Uterus (tissue), 4 donors: Measurements from ENCODE around the gene ATF2. TPM values are rescaled to one million over a fixed set of nuclear protein-coding genes. Genes with fewer than 3 reads are reported as not detected.

Source experiments
- DNase-seq, 2 donors: peaks; one replicate each; pipeline ENCODE4 v3.0.0-alpha.2; 2019 to 2020
- H3K27ac ChIP-seq, 2 donors: fragments of 200-600 bp; sonication (generic); 1 replicate in 1 of 2; 2 replicates in 1 of 2; pipeline ENCODE4 v1.5.1; 2016 to 2018
- H3K27me3 ChIP-seq, 2 donors: fragments of 200-600 bp; sonication (generic); one replicate each; pipeline ENCODE4 v1.5.1; 2018 to 2019; ENCODE audit warnings: control low read depth in 1 of 2
- H3K36me3 ChIP-seq, 2 donors: fragments of 200-600 bp; sonication (generic); one replicate each; pipeline ENCODE4 v1.5.1; 2019; ENCODE audit warnings: control low read depth in 1 of 2
- H3K4me1 ChIP-seq, 2 donors: fragments of 200-600 bp; sonication (generic); one replicate each; pipeline ENCODE4 v1.5.1; 2018 to 2019; ENCODE audit warnings: control low read depth in 1 of 2
- H3K4me3 ChIP-seq, 2 donors: fragments of 200-600 bp; sonication (generic); 1 replicate in 1 of 2; 2 replicates in 1 of 2; pipeline ENCODE4 v1.5.1; 2018 to 2019; ENCODE audit warnings: mild to moderate bottlenecking in 1 of 2
- H3K9me3 ChIP-seq, 2 donors: fragments of 200-600 bp; sonication (generic); one replicate each; pipeline ENCODE4 v1.5.1; 2019; ENCODE audit warnings: control low read depth in 1 of 2
- POLR2A ChIP-seq, 2 donors: fragments of 450-650 bp; IDR thresholded peaks; one replicate each; pipeline ENCODE4 v1.6.1; 2016; ENCODE audit warnings: antibody characterized with exemption in 2 of 2, mild to moderate bottlenecking in 1 of 2, moderate library complexity in 1 of 2
- intact Hi-C: fragments of 100-400 bp; cut with DNase I; formaldehyde crosslinking; loops from one replicate; pipeline ENCODE4 v1.15.1; 2023; ENCODE audit warnings: low total_unique reads
- microRNA counts, 2 donors: library from miRNA; unstranded; fragments of <30 nt; microRNA quantifications; one replicate each; lab custom pipeline; 2016 to 2017
- microRNA-seq: library from miRNA; unstranded; fragments of <30 nt; microRNA quantifications from one replicate; pipeline ENCODE4, GENCODE V29; 2016; ENCODE audit warnings: borderline microRNAs expressed, borderline replicate concordance
- small RNA-seq: library from RNA; depleted of rRNA; stranded (forward); fragments of <200 nt; gene quantifications from one replicate; pipeline ENCODE3, GENCODE V24; 2016
- total RNA-seq, 4 donors: library from RNA; depleted of rRNA in 3 of 4; stranded (reverse); fragments of >200 nt in 3 of 4; gene quantifications; one replicate each; pipeline versions ENCODE4 v1.1.0 to v1.2.4, GENCODE V29; 2014 to 2023
- TF ChIP-seq, protein P1 (sequence below), 4 experiments: fragments of 200-600 bp in 2 of 4; fragments of 450-650 bp in 2 of 4; sonication (generic) in 2 of 4; IDR thresholded peaks; one replicate each; pipeline ENCODE4 v1.5.1; 2016 to 2019; ENCODE audit warnings: antibody characterized with exemption in 4 of 4, mild to moderate bottlenecking in 2 of 4, moderate library complexity in 1 of 4
- donor health status: DM: yes; HTN: yes; CAD: no.

ATF2 gene
- total RNA-seq, 4 donors from 2014 or later: 52.3 to 102 (median 79.2) TPM

DNA sequence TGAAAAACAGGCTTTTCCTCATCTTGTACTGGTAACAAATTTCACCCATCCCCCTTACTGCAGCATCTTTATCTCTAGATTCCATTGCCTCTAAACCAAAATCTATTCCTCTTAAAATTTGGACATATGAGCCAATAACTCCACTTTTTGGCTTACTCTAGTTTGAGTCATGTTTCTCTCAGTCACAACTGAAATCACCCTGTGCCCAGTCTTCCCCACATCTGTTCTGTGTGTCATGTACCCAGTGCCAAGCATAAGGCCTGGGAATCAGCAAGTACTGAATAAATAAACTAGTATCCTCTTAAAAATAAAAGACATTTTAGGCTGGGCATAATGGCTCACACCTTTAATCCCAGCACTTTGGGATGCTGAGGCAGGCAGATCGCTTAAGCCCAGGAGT is 142.1 kb downstream of the ATF2 start:
- Histone ChIP-seq H3K4me3 (no peak overlapping the region), H3K27ac (no peak overlapping the region), H3K9me3 (no peaks in the 10 kb centered on the region), H3K4me1 (no peaks in the 10 kb centered on the region), H3K36me3 (no peaks in the 10 kb centered on the region), H3K27me3 (no peaks in the 10 kb centered on the region)
- intact Hi-C loops: no loop called here
- DNase-seq: no peak
- TF ChIP-seq, protein P1, sequence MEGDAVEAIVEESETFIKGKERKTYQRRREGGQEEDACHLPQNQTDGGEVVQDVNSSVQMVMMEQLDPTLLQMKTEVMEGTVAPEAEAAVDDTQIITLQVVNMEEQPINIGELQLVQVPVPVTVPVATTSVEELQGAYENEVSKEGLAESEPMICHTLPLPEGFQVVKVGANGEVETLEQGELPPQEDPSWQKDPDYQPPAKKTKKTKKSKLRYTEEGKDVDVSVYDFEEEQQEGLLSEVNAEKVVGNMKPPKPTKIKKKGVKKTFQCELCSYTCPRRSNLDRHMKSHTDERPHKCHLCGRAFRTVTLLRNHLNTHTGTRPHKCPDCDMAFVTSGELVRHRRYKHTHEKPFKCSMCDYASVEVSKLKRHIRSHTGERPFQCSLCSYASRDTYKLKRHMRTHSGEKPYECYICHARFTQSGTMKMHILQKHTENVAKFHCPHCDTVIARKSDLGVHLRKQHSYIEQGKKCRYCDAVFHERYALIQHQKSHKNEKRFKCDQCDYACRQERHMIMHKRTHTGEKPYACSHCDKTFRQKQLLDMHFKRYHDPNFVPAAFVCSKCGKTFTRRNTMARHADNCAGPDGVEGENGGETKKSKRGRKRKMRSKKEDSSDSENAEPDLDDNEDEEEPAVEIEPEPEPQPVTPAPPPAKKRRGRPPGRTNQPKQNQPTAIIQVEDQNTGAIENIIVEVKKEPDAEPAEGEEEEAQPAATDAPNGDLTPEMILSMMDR (IDR thresholded peaks at IDR 0.05): no peak
- TF ChIP-seq POLR2A (IDR thresholded peaks at IDR 0.05): no peak

DNA sequence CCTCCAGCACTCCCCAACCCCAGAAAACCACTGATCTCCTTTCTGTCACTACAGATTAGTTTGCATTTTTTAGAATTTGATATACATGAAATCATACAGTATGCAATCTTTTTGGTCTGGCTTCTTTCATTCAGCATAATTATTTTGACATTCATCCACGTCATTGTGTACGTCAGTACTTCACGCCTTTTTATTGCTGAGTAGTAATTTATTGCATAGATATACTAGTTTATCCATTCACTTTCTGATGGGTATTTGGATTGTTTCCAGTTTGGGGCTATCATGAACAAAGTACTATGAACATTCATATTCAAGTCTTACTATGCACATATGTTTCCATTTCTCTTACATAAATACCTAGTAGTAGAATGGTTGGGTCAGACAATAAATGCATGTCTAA is 142.8 kb downstream of the ATF2 start:
- no peak overlapping the region for H3K4me3 ChIP-seq
- no peak overlapping the region for H3K27ac ChIP-seq
- no peaks in the 10 kb centered on the region for H3K27me3 ChIP-seq
- no peaks in the 10 kb centered on the region for H3K36me3 ChIP-seq
- no peaks in the 10 kb centered on the region for H3K9me3 ChIP-seq
- intact Hi-C loops: no loop called here
- no peaks in the 10 kb centered on the region for H3K4me1 ChIP-seq
- TF ChIP-seq, protein P1 (IDR thresholded peaks at IDR 0.05): no peak
- no peak for TF ChIP-seq POLR2A (IDR thresholded peaks at IDR 0.05)
- DNase-seq: no peak

DNA sequence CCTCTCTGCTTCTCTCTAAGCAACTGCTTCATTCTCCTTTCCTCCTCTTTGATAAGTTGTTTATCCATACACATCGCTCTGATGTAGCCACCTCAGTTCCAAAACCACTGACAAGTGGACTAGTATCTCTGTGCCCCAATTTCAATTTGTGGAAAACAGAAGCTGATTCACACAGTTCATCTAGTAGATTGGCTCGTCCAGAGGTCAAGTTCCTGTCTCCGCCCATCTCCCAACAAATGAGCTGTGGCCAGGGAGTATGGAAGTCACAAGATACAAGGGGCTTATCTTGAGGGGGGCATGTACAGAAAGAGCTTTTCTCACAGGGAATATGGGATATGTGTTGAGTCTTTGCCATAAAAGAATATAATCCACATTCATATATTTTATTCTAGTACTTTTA is 145.1 kb downstream of the ATF2 start:
- intact Hi-C loops: no loop called here
- Histone ChIP-seq H3K9me3 (no peaks in the 10 kb centered on the region), H3K27me3 (no peaks in the 10 kb centered on the region)

More for the DNA sequence above, 145.1 kb downstream of the ATF2 start:
- Histone ChIP-seq H3K36me3 (no peaks in the 10 kb centered on the region), H3K4me3 (no peak overlapping the region), H3K27ac (no peak overlapping the region), H3K4me1 (no peaks in the 10 kb centered on the region)
- no peak for TF ChIP-seq POLR2A (IDR thresholded peaks at IDR 0.05)
- TF ChIP-seq, protein P1 (IDR thresholded peaks at IDR 0.05): no peak
- DNase-seq: no peak

MicroRNA genes within 50 kb of the gene (microRNA counts, 767-probe panel; counts per million panel counts)
- microRNA hsa-miR-933 (lab: Ali Mortazavi, UCI): 0 counts per million in 2 donors

Small RNA genes within 50 kb of the gene (microRNA-seq; reads per million reads assigned to microRNA genes)
- gene MIR933: not detected

Small RNA genes within 50 kb of the gene (small RNA-seq; reads per million reads assigned to genes)
- not detected for gene MIR933
- not detected for gene RF02271
- gene RNU6-1290P: not detected
- not detected for gene RNU6-763P

Other genes starting within 250 kb of the ATF2 start
- gene CHN1, start 162.8 kb downstream of the ATF2 start, total RNA-seq: 10 to 100 TPM; 11.8 to 56.7 (median 18.1) TPM
- 10 to 100 TPM; 36.5 to 84.5 (median 61.1) TPM for gene ATP5MC3, start 13.5 kb upstream of the ATF2 start, total RNA-seq